Esophagus (tissue), 2 donors: ENCODE results near the gene ATP6V1G3. TPM values are rescaled to one million over a fixed set of nuclear protein-coding genes. Genes with fewer than 3 reads are reported as not detected.
"Not testable (repeated sequence)": the region's sequence is repeated elsewhere in the genome, so short reads cannot be mapped to it uniquely, and the experiment has no call there.

Experiments
- H3K27ac ChIP-seq, 2 donors: one replicate each; pipeline ENCODE4 v1.5.1; 2013; ENCODE audit warnings: low read depth in 2 of 2, mild to moderate bottlenecking in 2 of 2, inconsistent platforms in 1 of 2, low read length in 1 of 2, moderate library complexity in 1 of 2
- H3K27me3 ChIP-seq, 2 donors: one replicate each; pipeline ENCODE4 v1.6.1; 2013; ENCODE audit warnings: low read length in 2 of 2, control low read depth in 1 of 2, mild to moderate bottlenecking in 1 of 2; ENCODE audit not compliant: insufficient read depth in 2 of 2, control insufficient read depth in 1 of 2
- H3K36me3 ChIP-seq, 2 donors: one replicate each; pipeline ENCODE4 v1.6.1; 2013; ENCODE audit warnings: low read length in 1 of 2; ENCODE audit not compliant: control insufficient read depth in 2 of 2, insufficient read depth in 2 of 2
- H3K4me1 ChIP-seq, 2 donors: one replicate each; pipeline ENCODE4 v1.6.1; 2013; ENCODE audit warnings: low read length in 1 of 2; ENCODE audit not compliant: control insufficient read depth in 2 of 2, insufficient read depth in 2 of 2
- H3K4me3 ChIP-seq, 2 donors: one replicate each; pipeline ENCODE4 v1.5.1; 2013; ENCODE audit warnings: low read length in 2 of 2, mild to moderate bottlenecking in 2 of 2, low read depth in 1 of 2, moderate library complexity in 1 of 2
- H3K9me3 ChIP-seq, 2 donors: one replicate each; pipeline ENCODE4 v1.6.1; 2013; ENCODE audit warnings: mild to moderate bottlenecking in 2 of 2, low read depth in 1 of 2, low read length in 1 of 2, moderate library complexity in 1 of 2; ENCODE audit not compliant: control insufficient read depth in 2 of 2, insufficient read depth in 1 of 2
- WGBS, 2 donors: extraction: QIAGEN DNeasy Blood & Tissue Kit; methylation state at CpG; one replicate each; pipeline ENCODE4 v1.1.7; 2013; 5-methylcytosine and 5-hydroxymethylcytosine counted together
- polyA plus RNA-seq, 2 donors: library from polyadenylated mRNA; stranded (reverse); fragments of 200-250 nt; gene quantifications; one replicate each; pipeline ENCODE4 v1.2.3, GENCODE V29; 2013
- donor health status: healthy with polysubstance abuse.
- donor health status: Bipolar disorder and iron deficiency.

ATP6V1G3 gene
- polyA plus RNA-seq, 2 donors: not detected

DNA sequence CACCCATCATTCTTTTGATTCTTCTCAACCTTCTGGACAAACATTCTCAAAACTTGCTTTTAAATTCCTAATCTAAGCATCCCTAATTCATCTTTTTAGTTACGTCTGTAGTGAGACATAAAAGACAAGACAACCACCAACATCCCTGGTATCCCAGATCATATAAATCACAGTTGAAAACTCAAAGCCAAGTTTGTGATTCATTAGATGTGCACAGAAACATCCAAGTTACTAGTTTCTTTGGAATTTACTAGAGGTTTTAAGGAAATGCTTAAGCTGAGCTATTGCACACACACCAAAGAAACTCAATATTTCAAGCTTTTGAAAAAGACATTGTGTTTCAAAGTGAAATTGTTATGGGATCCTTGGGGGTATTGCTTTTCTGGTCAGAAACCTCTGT, 47.6 kb downstream of the ATP6V1G3 start:
- Histone ChIP-seq H3K27ac (no peak overlapping the region), H3K36me3 (no peaks in the 10 kb centered on the region), H3K9me3 (no peaks in the 10 kb centered on the region), H3K27me3 (no peaks in the 10 kb centered on the region), H3K4me3 (no peak overlapping the region), H3K4me1 (no peaks in the 10 kb centered on the region)
- WGBS, 2 donors: 58 to 74% methylated on average over 1 of the region's 1 CpG

GRCh38 chr1:198491596-198491995, 48.9 kb downstream of the ATP6V1G3 start:
- no peaks in the 10 kb centered on the region for H3K4me1 ChIP-seq
- WGBS, 2 donors: 65 to 70% methylated on average over 3 of the region's 3 CpGs
- no peaks in the 10 kb centered on the region for H3K27me3 ChIP-seq
- no peaks in the 10 kb centered on the region for H3K36me3 ChIP-seq
- H3K27ac ChIP-seq: no peak overlapping the region
- H3K9me3 ChIP-seq: no peaks in the 10 kb centered on the region
- H3K4me3 ChIP-seq: no peak overlapping the region

- no peaks in the 10 kb centered on the region for H3K36me3 ChIP-seq
- H3K4me3 ChIP-seq: no peak overlapping the region
- H3K4me1 ChIP-seq: no peaks in the 10 kb centered on the region
- no peaks in the 10 kb centered on the region for H3K27me3 ChIP-seq
- 83 to 89% methylated on average over 6 of the region's 6 CpGs for WGBS, 2 donors
- no peaks in the 10 kb centered on the region for H3K9me3 ChIP-seq
- no peak overlapping the region for H3K27ac ChIP-seq
These were observed 49.5 kb downstream of the ATP6V1G3 start for GRCh38 chr1:198491028-198491427.

DNA sequence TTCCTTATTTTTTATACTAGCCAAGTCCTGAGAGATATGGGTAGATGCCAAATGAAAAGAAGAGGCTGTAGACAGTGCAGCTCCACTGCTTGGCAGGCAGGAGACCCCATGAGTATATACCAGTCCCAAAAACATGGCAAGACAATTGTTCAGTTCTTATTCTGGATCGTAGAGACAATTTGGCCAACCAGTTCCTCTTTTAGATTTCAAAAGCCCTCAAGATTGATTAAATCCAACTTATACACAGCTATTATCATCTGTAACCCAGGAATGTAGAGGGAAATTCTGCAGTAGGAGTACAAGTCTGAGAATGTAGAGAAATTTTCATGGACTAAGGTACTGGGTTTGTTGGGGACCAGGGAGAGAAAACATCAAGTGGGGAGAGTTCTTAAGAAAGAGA, 50.3 kb downstream of the ATP6V1G3 start:
- H3K4me1 ChIP-seq: no peaks in the 10 kb centered on the region
- no peak overlapping the region for H3K27ac ChIP-seq
- no peaks in the 10 kb centered on the region for H3K27me3 ChIP-seq
- H3K36me3 ChIP-seq: no peaks in the 10 kb centered on the region
- 64 to 72% methylated on average over 1 of the region's 1 CpG for WGBS, 2 donors
- no peaks in the 10 kb centered on the region for H3K9me3 ChIP-seq
- no peak overlapping the region for H3K4me3 ChIP-seq

GRCh38 chr1:198486903-198487302, 53.6 kb downstream of the ATP6V1G3 start:
- Histone ChIP-seq H3K27me3 (no peaks in the 10 kb centered on the region), H3K36me3 (no peaks in the 10 kb centered on the region), H3K27ac (no peak overlapping the region), H3K4me3 (no peak overlapping the region), H3K4me1 (no peaks in the 10 kb centered on the region), H3K9me3 (no peaks in the 10 kb centered on the region)

GRCh38 chr1:198483645-198484044, 56.8 kb downstream of the ATP6V1G3 start:
- no peaks in the 10 kb centered on the region for H3K27me3 ChIP-seq
- H3K4me1 ChIP-seq: no peaks in the 10 kb centered on the region
- no peaks in the 10 kb centered on the region for H3K9me3 ChIP-seq
- H3K27ac ChIP-seq: no peak overlapping the region
- H3K4me3 ChIP-seq: no peak overlapping the region
- no peaks in the 10 kb centered on the region for H3K36me3 ChIP-seq

GRCh38 chr1:198483006-198483405, 57.5 kb downstream of the ATP6V1G3 start:
- H3K4me3 ChIP-seq: no peak overlapping the region
- WGBS, 2 donors: 75 to 77% methylated on average over 1 of the region's 1 CpG

DNA sequence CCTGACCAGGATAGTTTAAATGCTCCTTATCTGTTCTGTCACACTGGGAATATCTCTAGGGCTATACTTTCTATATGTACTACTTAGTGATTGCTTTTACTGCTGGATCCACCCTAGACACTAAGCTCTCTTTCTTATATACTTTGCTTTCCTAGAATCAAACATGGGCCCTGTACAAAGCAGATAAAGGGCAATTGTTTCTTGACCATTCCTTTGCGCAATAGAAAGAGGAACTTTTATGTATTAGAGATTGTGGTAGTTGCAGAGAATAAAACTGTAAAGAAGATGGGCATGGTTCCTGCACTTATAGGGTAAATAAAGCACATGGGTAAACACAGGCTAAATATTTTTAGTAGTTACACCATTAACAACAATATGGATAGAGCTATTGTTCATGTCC, 58.8 kb downstream of the ATP6V1G3 start:
- WGBS, 2 donors: 86 to 92% methylated on average over 1 of the region's 1 CpG
- Histone ChIP-seq H3K9me3 (no peaks in the 10 kb centered on the region), H3K4me1 (no peaks in the 10 kb centered on the region), H3K36me3 (no peaks in the 10 kb centered on the region), H3K27ac (no peak overlapping the region), H3K4me3 (no peak overlapping the region), H3K27me3 (no peaks in the 10 kb centered on the region)

More at GRCh38 chr1:198483006-198483405, 57.5 kb downstream of the ATP6V1G3 start:
- H3K36me3 ChIP-seq: no peaks in the 10 kb centered on the region
- H3K9me3 ChIP-seq: no peaks in the 10 kb centered on the region
- H3K27ac ChIP-seq: no peak overlapping the region
- H3K27me3 ChIP-seq: no peaks in the 10 kb centered on the region
- H3K4me1 ChIP-seq: no peaks in the 10 kb centered on the region

- Histone ChIP-seq H3K36me3 (no peaks in the 10 kb centered on the region), H3K27ac (no peak overlapping the region), H3K4me3 (no peak overlapping the region), H3K27me3 (no peaks in the 10 kb centered on the region), H3K9me3 (no peaks in the 10 kb centered on the region), H3K4me1 (no peaks in the 10 kb centered on the region)
- WGBS, 2 donors: 58 to 69% methylated on average over 2 of the region's 2 CpGs
These were observed 59.6 kb downstream of the ATP6V1G3 start for GRCh38 chr1:198480876-198481275.

DNA sequence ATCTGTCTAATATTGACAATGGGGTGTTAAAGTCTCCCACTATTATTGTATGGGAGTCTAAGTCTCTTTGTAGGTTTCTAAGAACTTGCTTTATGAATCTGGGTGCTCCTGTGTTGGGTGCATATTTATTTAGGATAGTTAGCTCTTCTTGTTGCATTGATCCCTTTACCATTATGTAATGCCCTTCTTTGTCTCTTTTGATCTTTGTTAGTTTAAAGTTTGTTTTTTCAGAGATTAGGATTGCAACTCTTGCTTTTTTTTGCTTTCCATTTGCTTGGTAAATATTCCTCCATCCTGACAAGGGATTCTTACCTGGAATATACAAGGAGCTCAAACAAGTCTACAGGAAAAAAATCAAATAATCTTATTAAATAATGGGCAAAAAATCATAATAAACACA, 63.1 kb downstream of the ATP6V1G3 start:
- H3K27ac ChIP-seq, H3K4me3 ChIP-seq, H3K36me3 ChIP-seq, H3K4me1 ChIP-seq, H3K9me3 ChIP-seq, H3K27me3 ChIP-seq: not testable (repeated sequence)
